Measurements from ENCODE around the gene KIF6. TPM values are rescaled to one million over a fixed set of nuclear protein-coding genes. Genes with fewer than 3 reads are reported as not detected.

Gene KIF6
- total RNA-seq, 4 donors from 2014 or later: 0.26 to 1.8 (median 1.6) TPM; not detected in 1

- intact Hi-C loops (cut with DNase I; ENCODE audit: low total_unique reads): no loop called here
- DNase-seq: no peak
- TF ChIP-seq POLR2A (IDR thresholded peaks at IDR 0.05) (no peak), CTCF (IDR thresholded peaks at IDR 0.05) (no peak)
- Histone ChIP-seq H3K27me3 (no peaks in the 10 kb centered on the region), H3K36me3 (no peaks in the 10 kb centered on the region), H3K4me3 (no peak overlapping the region), H3K27ac (no peak overlapping the region), H3K9me3 (no peaks in the 10 kb centered on the region), H3K4me1 (no peaks in the 10 kb centered on the region)
Measured at GRCh38 chr6:39521958-39522357, 203.2 kb downstream of the KIF6 start.

GRCh38 chr6:39520916-39521315 is 204.3 kb downstream of the KIF6 start:
- Histone ChIP-seq H3K4me3 (no peak overlapping the region), H3K27ac (no peak overlapping the region), H3K36me3 (no peaks in the 10 kb centered on the region), H3K27me3 (no peaks in the 10 kb centered on the region), H3K9me3 (no peaks in the 10 kb centered on the region), H3K4me1 (no peaks in the 10 kb centered on the region)
- intact Hi-C loops (cut with DNase I; ENCODE audit: low total_unique reads): no loop called here
- DNase-seq: no peak
- TF ChIP-seq POLR2A (IDR thresholded peaks at IDR 0.05): no peak
- TF ChIP-seq CTCF (IDR thresholded peaks at IDR 0.05): no peak

- H3K27me3 ChIP-seq: no peaks in the 10 kb centered on the region
- H3K4me3 ChIP-seq: no peak overlapping the region
- no peak overlapping the region for H3K27ac ChIP-seq
- DNase-seq: no peak
- TF ChIP-seq CTCF (IDR thresholded peaks at IDR 0.05) (no peak), POLR2A (IDR thresholded peaks at IDR 0.05) (no peak)
- intact Hi-C loops (cut with DNase I; ENCODE audit: low total_unique reads): no loop called here
- no peaks in the 10 kb centered on the region for H3K9me3 ChIP-seq
- H3K4me1 ChIP-seq: no peaks in the 10 kb centered on the region
- no peaks in the 10 kb centered on the region for H3K36me3 ChIP-seq
Measured at GRCh38 chr6:39520411-39520810, 204.8 kb downstream of the KIF6 start.

- Histone ChIP-seq H3K4me1 (no peaks in the 10 kb centered on the region), H3K27me3 (no peaks in the 10 kb centered on the region), H3K4me3 (no peak overlapping the region), H3K27ac (no peak overlapping the region), H3K9me3 (no peaks in the 10 kb centered on the region), H3K36me3 (no peaks in the 10 kb centered on the region)
- DNase-seq: no peak
- intact Hi-C loops (cut with DNase I; ENCODE audit: low total_unique reads): no loop called here
- no peak for TF ChIP-seq POLR2A (IDR thresholded peaks at IDR 0.05)
- TF ChIP-seq CTCF (IDR thresholded peaks at IDR 0.05): no peak
Measured at GRCh38 chr6:39518221-39518620, 207.0 kb downstream of the KIF6 start.

- no peak overlapping the region for H3K27ac ChIP-seq
Measured at GRCh38 chr6:39517756-39518155, 207.5 kb downstream of the KIF6 start.

More at GRCh38 chr6:39517756-39518155, 207.5 kb downstream of the KIF6 start:
- H3K27me3 ChIP-seq: no peaks in the 10 kb centered on the region
- no peak for DNase-seq
- intact Hi-C loops (cut with DNase I; ENCODE audit: low total_unique reads): no loop called here
- no peak for TF ChIP-seq POLR2A (IDR thresholded peaks at IDR 0.05)
- TF ChIP-seq CTCF (IDR thresholded peaks at IDR 0.05): no peak
- H3K9me3 ChIP-seq: no peaks in the 10 kb centered on the region
- no peaks in the 10 kb centered on the region for H3K36me3 ChIP-seq
- H3K4me1 ChIP-seq: no peaks in the 10 kb centered on the region
- no peak overlapping the region for H3K4me3 ChIP-seq

Data from uterus (tissue), 4 donors.